HG03196 (cell line): Measurements from ENCODE around the gene WNT10A.

ENCODE experiments used
- ATAC-seq: cut with Tn5 transposase; IDR thresholded peaks from one replicate; pipeline ENCODE4 v1.9.1; 2021; ENCODE audit not compliant: unreplicated experiment

The WNT10A gene

GRCh38 chr2:218857371-218858137, 23.1 kb upstream of the WNT10A start:
- ATAC-seq, result no peak

- no peak for ATAC-seq
Observed at GRCh38 chr2:218858138-218858445, 22.6 kb upstream of the WNT10A start.

GRCh38 chr2:218858671-218859555, 21.7 kb upstream of the WNT10A start:
- no peak for ATAC-seq

GRCh38 chr2:218859556-218859987, 21.1 kb upstream of the WNT10A start, which contains the start of gene WNT6:
WNT6 (plus strand) TSS chr2:218859805; CDS start chr2:218860038, 233 bp downstream.
- no peak for ATAC-seq

DNA sequence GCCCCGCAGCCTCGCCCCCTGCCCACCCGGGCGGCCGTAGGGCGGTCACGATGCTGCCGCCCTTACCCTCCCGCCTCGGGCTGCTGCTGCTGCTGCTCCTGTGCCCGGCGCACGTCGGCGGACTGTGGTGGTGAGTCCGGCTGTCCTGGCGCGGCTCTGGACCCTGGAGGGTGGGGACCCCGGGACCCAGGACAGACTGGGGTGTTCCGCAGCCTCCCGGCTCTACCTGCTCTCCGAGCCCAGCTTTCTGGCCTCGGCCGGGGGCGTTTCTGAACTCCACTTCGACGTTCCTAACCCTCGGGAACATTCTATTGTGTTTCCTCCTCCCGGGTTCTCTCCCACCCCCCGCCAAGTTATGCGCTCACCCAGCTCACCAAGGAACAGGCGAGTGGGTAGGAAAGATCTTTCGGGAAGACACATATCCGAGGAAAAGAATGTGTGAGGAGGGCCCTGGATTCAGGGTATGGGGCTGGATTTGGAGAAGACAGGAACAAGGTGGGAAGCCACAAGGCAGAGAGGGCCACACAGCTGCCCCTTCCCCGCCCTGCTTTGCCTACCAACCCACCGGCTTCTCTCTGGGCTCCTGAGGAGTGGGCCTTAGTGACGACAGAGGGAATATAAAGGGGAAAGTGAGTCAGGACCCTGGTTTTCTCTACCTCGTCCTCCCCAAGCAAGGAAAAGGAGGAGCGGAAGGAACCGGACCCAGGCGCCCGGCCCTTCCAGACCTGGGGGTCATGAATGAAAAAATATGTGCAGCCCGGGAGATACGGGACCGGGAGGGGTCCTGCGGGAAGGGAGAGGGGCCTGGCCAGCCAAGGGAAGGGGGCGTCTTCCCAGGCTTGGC, 20.4 kb upstream of the WNT10A start:
- no peak for ATAC-seq

GRCh38 chr2:218860950-218861381, 19.7 kb upstream of the WNT10A start:
- no peak for ATAC-seq

- ATAC-seq, result no peak
Observed at GRCh38 chr2:218861645-218862318, 18.9 kb upstream of the WNT10A start.

DNA sequence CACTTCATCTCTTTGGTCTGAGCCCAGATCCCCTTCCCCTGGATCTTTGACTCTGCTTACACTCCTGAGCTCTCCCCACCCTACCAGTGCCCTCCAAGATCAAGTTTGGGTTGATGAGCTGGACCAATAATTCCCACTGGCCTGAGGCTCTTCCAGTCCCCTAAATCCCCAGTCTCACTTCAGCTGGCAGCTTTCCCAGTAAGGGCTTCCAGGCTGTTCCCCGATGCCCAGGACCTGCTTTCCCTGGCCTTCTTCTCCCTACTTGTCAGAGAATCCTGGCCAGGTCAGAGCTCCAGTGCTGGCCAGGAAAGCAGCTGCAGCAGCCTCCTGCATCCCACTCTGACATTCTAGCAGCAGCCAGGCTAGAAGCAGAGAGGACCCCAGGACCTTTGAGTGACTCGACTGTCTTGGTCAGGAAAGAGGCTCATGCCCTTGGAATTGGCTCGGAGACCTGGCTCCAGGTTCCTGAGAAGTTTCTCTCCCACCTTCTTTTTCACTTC, 17.6 kb upstream of the WNT10A start:
- no peak for ATAC-seq

DNA sequence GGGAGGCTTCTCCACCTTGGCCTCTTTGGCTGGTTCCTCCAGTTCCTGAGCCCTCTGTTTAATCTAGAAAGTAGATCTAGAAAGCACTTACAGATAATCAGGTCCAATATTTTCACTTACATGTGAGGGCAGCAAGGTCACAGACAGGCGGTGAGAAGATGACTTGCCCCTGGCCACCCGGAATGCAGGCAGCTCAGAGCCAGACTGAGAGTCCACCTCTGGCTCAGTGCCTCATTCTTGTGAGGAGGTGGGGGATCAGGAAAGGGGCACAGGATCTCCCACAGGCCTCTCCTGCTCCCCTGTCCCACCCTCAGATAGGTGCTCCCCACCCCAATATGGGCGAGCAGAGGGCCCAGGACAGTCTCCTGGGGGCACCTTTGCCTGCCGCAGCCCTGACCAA, 15.3 kb upstream of the WNT10A start:
- no peak for ATAC-seq

GRCh38 chr2:218865999-218866398, 14.7 kb upstream of the WNT10A start:
- ATAC-seq, result no peak

DNA sequence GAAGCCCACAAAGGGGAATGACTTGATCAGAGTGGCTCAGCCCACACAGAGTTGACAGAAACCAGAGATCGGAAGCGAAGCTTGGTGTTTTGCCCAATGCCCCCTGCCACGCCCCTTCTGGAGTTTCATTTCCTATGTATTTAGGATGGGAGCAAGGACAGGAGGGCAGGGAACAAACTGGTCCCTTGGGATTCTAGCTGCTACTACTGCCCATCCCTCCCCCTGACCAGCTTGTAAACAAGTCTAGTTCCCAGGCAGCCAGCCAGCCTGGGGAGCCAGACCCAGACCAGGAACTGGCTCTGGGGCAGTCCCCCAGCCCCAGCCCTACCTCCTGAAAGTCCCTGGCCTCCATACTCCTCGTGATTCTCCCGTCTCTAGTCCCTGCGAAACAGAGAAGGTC, 12.8 kb upstream of the WNT10A start:
- no peak for ATAC-seq

DNA sequence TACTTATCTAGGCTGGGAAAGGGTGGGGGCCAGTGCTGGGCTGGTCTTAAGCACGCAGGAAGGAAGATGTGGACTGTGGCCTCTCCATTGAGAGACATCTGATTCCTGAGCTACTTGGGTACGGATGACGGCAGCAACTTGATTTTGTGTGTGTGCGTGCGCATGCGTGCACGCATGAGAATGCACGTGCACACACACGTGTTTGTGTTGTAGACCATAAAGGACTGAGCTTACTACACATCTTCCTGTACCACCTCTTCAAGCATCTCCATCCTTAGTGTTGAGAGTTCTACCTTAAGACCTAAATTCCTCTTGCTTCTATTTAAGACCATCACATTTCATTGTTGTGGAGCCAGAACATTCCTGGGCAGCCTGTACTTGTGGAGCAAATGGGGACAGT, 11.6 kb upstream of the WNT10A start:
- ATAC-seq, result no peak

- no peak for ATAC-seq
Observed at GRCh38 chr2:218870984-218871344, 9.7 kb upstream of the WNT10A start.

DNA sequence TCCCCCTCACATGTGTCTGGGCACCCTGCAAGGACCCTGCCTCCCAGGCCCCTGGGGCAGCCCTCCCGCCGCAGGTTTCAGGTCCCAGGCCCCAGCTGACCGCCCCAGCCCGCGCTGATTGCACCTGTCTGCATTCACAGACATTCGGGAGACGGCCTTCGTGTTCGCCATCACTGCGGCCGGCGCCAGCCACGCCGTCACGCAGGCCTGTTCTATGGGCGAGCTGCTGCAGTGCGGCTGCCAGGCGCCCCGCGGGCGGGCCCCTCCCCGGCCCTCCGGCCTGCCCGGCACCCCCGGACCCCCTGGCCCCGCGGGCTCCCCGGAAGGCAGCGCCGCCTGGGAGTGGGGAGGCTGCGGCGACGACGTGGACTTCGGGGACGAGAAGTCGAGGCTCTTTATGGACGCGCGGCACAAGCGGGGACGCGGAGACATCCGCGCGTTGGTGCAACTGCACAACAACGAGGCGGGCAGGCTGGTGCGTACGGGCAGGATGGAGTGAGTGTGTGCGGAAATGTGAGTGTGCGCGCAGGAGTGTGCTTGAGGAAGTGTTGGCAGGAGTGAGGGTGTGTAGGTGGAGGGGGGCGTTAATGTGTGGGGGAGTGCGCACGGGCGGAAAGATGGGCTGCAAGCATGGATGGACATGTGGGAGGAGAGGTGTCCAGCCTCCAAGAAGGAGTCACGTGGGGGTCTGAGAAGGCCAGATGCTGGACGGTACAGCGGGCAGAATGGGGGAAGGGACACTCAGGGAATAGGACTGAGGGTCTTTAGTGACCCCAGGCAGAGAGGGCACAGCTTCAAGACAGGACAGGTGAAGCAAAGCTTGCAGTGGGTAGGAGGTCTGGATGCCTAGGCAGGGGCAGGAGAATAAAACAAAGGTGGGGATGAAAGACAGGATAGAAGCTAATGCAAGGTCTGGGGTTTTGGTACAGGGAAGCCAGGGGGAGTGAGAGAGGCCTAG, 9.0 kb upstream of the WNT10A start:
- ATAC-seq, result no peak

DNA sequence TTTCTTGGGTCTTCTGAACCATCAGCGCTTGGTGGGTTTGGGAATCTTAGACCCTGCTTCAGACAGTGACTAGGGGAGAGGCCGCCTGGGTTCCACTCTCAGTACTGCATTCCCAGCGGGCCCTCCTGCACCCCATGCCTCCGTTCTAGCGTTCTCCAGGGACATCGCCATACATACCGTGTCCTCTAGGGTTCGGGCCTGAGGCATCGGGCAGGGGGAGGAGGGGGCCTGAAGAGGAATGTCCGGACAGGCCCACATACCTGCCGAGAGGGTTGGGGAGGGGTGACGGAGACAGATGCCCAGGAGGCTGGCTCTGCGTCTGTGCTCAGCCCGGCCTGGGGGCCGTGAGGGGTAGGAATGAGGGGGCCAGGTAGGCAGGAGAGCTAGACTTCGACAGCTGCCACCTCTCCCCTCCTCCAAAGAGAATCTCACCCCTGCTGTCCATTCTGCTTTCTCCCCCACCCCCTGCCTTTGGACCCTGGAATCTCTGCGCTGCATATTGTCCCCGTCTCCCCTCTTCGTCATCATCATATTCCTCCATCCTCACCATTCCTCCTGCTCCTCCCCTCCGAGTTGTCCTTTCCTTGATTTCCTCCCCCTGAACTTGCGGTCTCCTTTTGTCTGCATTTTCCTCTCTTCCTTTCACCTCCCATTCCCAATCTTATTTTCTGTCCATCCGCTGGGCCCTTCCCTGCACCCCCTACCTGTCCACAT, 7.8 kb upstream of the WNT10A start:
- ATAC-seq, result no peak

- ATAC-seq, result no peak
Observed at GRCh38 chr2:218873359-218874194, 7.1 kb upstream of the WNT10A start.

- no peak for ATAC-seq
Observed at GRCh38 chr2:218875692-218876246, 4.9 kb upstream of the WNT10A start.
